Measurements from ENCODE around the gene SHROOM2. TPM values are rescaled to one million over a fixed set of nuclear protein-coding genes. Genes with fewer than 3 reads are reported as not detected.

SHROOM2 gene
- 15.5 and 17.0 TPM in 2 replicates for total RNA-seq

GRCh38 chrX:9785944-9786797 lies at the start of gene SHROOM2:
TSS of gene SHROOM2 (plus strand) at chrX:9786429. CDS start at chrX:9786546, 117 bp downstream.

DNA sequence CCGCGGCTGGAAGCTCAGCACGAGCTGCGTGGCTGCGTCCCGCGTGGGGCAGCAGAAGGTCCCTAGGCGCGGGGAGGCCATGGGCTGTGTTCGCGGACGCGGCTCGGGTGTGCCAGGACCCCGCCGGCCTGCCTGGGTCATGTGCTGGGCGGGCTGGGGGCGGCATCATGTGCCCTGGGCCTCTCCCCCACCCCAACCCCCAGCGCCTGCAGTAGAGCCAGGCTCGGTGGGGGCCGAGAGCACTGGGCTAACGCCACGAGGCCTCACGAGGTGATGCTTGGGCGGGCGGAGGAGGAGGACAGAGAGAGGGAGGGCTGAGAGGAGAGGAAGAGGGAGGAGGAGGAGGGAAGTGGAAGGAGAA lies 20.5 kb upstream of the SHROOM2 start, which contains the start of gene GPR143:
TSS of gene GPR143 (minus strand) at position 111 of the 361 bp plus-strand sequence. CDS start at position 81, 30 bp downstream.

DNA sequence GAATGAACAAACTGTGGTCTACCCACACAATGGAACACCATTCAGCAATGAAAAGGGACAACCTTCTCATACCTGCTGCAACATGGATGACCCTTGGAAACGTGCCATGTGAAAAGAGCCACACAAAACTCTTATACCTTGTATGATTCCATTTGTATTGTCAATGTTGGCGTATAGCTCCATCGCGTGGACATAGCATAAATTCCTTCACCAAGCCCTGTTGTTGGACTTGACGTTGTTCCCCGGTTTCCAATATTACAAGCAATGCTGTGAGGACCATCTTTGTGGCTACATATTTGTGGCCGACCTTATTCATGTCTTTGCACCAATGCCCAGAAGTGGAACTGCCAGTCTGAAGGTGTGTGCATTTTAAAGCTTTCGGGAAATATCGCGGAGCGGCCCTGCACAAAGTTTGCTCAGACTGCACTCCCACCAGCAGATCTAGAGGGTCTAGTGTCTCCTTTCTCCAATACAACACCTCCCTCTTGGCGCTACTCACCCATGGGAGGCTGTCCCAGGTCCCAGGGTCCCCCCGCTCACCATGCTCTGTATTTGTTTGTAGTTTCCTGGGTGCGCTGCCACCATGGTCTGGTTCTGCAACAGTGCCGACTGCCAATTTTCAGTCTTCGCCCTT lies 180.7 kb downstream of the SHROOM2 start, which contains the start of gene CLDN34:
TSS of gene CLDN34 (plus strand) at position 584 of the 634 bp plus-strand sequence. CDS start at position 584, 0 bp downstream.

Small RNA genes lying within 50 kb of the gene (small RNA-seq; reads per million reads assigned to genes)
- gene RF00019 = not detected

Other genes starting within 250 kb of the SHROOM2 start
- 3.9 and 5.3 TPM in 2 replicates for gene GPR143, start 20.6 kb upstream of the SHROOM2 start, total RNA-seq
- not detected in 2 replicates for gene CLDN34, start 180.9 kb downstream of the SHROOM2 start, total RNA-seq

All from vein endothelial cell (primary cell).